Adrenal gland (tissue), 12 donors: ENCODE results near the gene HIVEP3. TPM values are rescaled to one million over a fixed set of nuclear protein-coding genes. Genes with fewer than 3 reads are reported as not detected.

ENCODE experiments used
- DNase-seq, 7 donors: peaks; one replicate each; pipeline ENCODE4 v3.0.0-alpha.2; 2019 to 2020
- H3K27ac ChIP-seq, 5 donors: fragments of 200-600 bp; sonication (generic) in 4 of 5; 1 replicate in 3 of 5; 2 replicates in 2 of 5; pipeline versions ENCODE4 v1.5.1 to v1.8.0; 2016 to 2020; ENCODE audit warnings: mild to moderate bottlenecking in 1 of 5
- H3K27me3 ChIP-seq: fragments of 200-600 bp; 2 replicates; pipeline ENCODE4 v1.8.0; 2021
- H3K36me3 ChIP-seq, 2 donors: fragments of 200-600 bp; replicated peaks in 1 of 2; 1 replicate in 1 of 2; 2 replicates in 1 of 2; pipeline versions ENCODE4 v1.5.1 to v1.8.0; 2018 to 2022
- H3K4me1 ChIP-seq, 2 donors: fragments of 200-600 bp; replicated peaks in 1 of 2; 1 replicate in 1 of 2; 2 replicates in 1 of 2; pipeline versions ENCODE4 v1.5.1 to v1.8.0; 2018 to 2021
- H3K4me3 ChIP-seq, 4 donors: fragments of 200-600 bp; sonication (generic) in 3 of 4; one replicate each; pipeline ENCODE4 v1.5.1; 2016 to 2018
- H3K9me3 ChIP-seq, 3 donors: fragments of 200-600 bp; sonication (generic) in 1 of 3; replicated peaks in 1 of 3; 1 replicate in 2 of 3; 2 replicates in 1 of 3; pipeline versions ENCODE4 v1.5.1 to v1.8.0; 2016 to 2021
- POLR2A ChIP-seq, 2 donors: fragments of 450-650 bp; IDR thresholded peaks; one replicate each; pipeline ENCODE4 v1.6.1; 2017; ENCODE audit warnings: antibody characterized with exemption in 2 of 2, mild to moderate bottlenecking in 2 of 2, moderate library complexity in 1 of 2
- WGBS, 4 donors: extraction: QIAGEN DNeasy Blood & Tissue Kit in 2 of 4; methylation state at CpG; one replicate each; pipeline versions ENCODE4 v1.1.5 to v1.1.7; 2013 to 2017; 5-methylcytosine and 5-hydroxymethylcytosine counted together
- intact Hi-C, 2 donors: fragments of 100-400 bp; cut with DNase I; formaldehyde crosslinking; loops; one replicate each; pipeline versions ENCODE4 v1.14.1 to v1.15.0; 2022 to 2023
- polyA plus RNA-seq, 3 donors: library from polyadenylated mRNA; stranded (reverse); fragments of 200-250 nt in 2 of 3; fragments of 350-450 nt in 1 of 3; fragmentation: Illumina TruSeq in 1 of 3; extraction: RNeasy Lipid Tissue Mini Kit (QIAGEN cat#74804) in 1 of 3; gene quantifications; one replicate each; pipeline ENCODE4 v1.2.3, GENCODE V29; 2013 to 2014
- total RNA-seq, 9 donors: library from RNA; depleted of rRNA in 4 of 9; stranded (reverse); fragments of >200 nt in 4 of 9; fragments of 120-200 nt in 1 of 9; fragmentation: NEBNext Ultra II Directional in 1 of 9; extraction: Animal tissue kit (Norgen Biotek cat#: 25700) in 1 of 9; gene quantifications; one replicate each; pipeline versions ENCODE4 v1.1.0 to v1.2.4, GENCODE V29; 2013 to 2023
- TF ChIP-seq, protein P1 (sequence below), 6 experiments: fragments of 450-650 bp in 4 of 6; fragments of 200-600 bp in 2 of 6; sonication (generic) in 1 of 6; IDR thresholded peaks; 1 replicate in 5 of 6; 2 replicates in 1 of 6; pipeline versions ENCODE4 v1.5.1 to v1.8.0; 2016 to 2021; ENCODE audit warnings: antibody characterized with exemption in 6 of 6, mild to moderate bottlenecking in 2 of 6, moderate library complexity in 1 of 6
- donor health status: healthy with polysubstance abuse.
- donor health status: Bipolar disorder and iron deficiency.
- donor health status: DM: yes; HTN: yes; CAD: no.
- donor health status: DM: no; HTN: no; CAD: no.
- donor health status: DM: no; HTN: no; CAD: no.
- donor health status: DM: yes; HTN: yes; CAD: no.

Gene HIVEP3
- total and polyA plus RNA-seq, 12 donors: 3.2 to 7.7 (median 7.0) TPM

DNA sequence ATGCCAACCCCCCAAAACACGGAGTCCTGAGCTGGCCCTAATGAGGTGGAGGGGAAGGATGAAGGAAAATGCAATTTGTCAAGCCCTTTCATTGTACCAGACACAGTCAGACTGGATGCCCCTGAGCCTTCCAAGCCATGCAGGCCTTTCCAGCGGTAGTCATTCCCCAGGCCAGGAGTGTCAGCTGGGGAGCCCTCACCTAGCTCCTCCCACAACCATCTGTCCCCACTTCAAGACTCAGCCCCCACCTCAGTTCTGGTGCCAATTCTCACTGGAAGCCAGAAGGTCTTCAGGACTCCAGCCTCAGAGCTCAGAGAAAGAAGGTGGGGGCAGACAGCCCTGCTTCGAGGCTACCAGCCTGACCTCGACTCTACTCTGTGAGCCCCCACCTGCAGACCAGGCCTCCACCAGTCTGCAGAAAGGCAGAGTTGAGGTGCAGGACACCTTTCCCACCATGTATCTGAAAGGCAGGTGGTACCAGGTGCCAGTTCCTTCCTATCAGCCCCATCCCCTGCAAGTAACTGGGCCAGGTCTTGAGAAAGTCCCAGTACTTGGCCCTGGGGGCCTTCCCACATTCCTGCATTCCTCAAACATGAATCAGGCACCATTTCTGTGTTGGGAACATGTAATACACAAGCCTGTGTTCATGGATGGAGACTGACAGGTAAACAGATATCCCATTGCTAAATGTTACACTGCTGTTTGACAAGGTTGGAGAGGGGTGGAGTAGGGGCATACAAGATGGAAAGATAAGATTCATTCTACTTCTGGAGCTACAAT, 253.7 kb downstream of the HIVEP3 start:
- no peak overlapping the region for H3K27ac ChIP-seq
- intact Hi-C loops: no loop called here
- H3K27me3 ChIP-seq: no peaks in the 10 kb centered on the region
- no peak overlapping the region for H3K4me3 ChIP-seq
- H3K36me3 ChIP-seq: no peaks in the 10 kb centered on the region
- TF ChIP-seq POLR2A (IDR thresholded peaks at IDR 0.05): no peak
- TF ChIP-seq, protein P1, sequence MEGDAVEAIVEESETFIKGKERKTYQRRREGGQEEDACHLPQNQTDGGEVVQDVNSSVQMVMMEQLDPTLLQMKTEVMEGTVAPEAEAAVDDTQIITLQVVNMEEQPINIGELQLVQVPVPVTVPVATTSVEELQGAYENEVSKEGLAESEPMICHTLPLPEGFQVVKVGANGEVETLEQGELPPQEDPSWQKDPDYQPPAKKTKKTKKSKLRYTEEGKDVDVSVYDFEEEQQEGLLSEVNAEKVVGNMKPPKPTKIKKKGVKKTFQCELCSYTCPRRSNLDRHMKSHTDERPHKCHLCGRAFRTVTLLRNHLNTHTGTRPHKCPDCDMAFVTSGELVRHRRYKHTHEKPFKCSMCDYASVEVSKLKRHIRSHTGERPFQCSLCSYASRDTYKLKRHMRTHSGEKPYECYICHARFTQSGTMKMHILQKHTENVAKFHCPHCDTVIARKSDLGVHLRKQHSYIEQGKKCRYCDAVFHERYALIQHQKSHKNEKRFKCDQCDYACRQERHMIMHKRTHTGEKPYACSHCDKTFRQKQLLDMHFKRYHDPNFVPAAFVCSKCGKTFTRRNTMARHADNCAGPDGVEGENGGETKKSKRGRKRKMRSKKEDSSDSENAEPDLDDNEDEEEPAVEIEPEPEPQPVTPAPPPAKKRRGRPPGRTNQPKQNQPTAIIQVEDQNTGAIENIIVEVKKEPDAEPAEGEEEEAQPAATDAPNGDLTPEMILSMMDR (IDR thresholded peaks at IDR 0.05): no peak
- no peaks in the 10 kb centered on the region for H3K9me3 ChIP-seq
- WGBS, 4 donors: 92 to 100% (median 97%) methylated on average over 1 to 4 of the region's 4 CpGs
- DNase-seq: no peak
- peaks cover 6 to 18% of the 10 kb centered on the region in 2 donors for H3K4me1 ChIP-seq

- no peak for TF ChIP-seq POLR2A (IDR thresholded peaks at IDR 0.05)
- TF ChIP-seq, protein P1 (IDR thresholded peaks at IDR 0.05): no peak
- H3K27me3 ChIP-seq: no peaks in the 10 kb centered on the region
- H3K36me3 ChIP-seq: no peaks in the 10 kb centered on the region
- 76 to 94% (median 87%) methylated on average over 5 of the region's 5 CpGs for WGBS, 4 donors
- H3K27ac ChIP-seq: peak overlapping the region in 1 of 5 donors; percentile 90
- H3K9me3 ChIP-seq: no peaks in the 10 kb centered on the region
- no peak for DNase-seq
- intact Hi-C loops: no loop called here
- peaks cover 6 to 18% of the 10 kb centered on the region in 2 donors for H3K4me1 ChIP-seq
- H3K4me3 ChIP-seq: no peak overlapping the region
These were observed 254.9 kb downstream of the HIVEP3 start for GRCh38 chr1:41663671-41664400.

- Histone ChIP-seq H3K36me3 (no peaks in the 10 kb centered on the region), H3K4me3 (peak overlapping the region in 2 of 4 donors; percentile 27 to 62), H3K4me1 (peaks cover 6 to 18% of the 10 kb centered on the region in 2 donors), H3K27ac (peak overlapping the region in 4 of 5 donors; percentile 77 to 90 (median 83)), H3K9me3 (no peaks in the 10 kb centered on the region), H3K27me3 (no peaks in the 10 kb centered on the region)
- WGBS, 4 donors: 29 to 43% (median 40%) methylated on average over 12 to 27 of the region's 27 CpGs
- TF ChIP-seq POLR2A (IDR thresholded peaks at IDR 0.05): no peak
- TF ChIP-seq, protein P1 (IDR thresholded peaks at IDR 0.05): no peak
- DNase-seq: peak; percentile 33 to 73 (median 52)
- intact Hi-C loops: no loop called here
These were observed 255.8 kb downstream of the HIVEP3 start for GRCh38 chr1:41662765-41663437.
